ENCODE data around the gene TATDN3.
A peak's percentile ranks its signal among the peaks of the same experiment; 100 is the strongest.

TATDN3 gene

GRCh38 chr1:212797681-212798080 is 6.0 kb downstream of the TATDN3 start:
- POLR2A ChIA-PET: interaction anchor here (0.6 kb wide), 1 partner anchor 192 kb away, joined by 6 read pairs; no protein-coding TSS in a partner anchor
- no peak for DNase-seq (ENCODE audit: extremely low spot score)
- no peak for TF ChIP-seq CTCF (IDR thresholded peaks at IDR 0.05; ENCODE audit: control extremely low read depth, extremely low read depth, low read depth, missing control alignments)
- CTCF ChIA-PET: interaction anchor here (0.9 to 1.7 kb wide), 3 partner anchors 18 to 197 kb away, joined by 3 to 7 read pairs (median 4); no protein-coding TSS in a partner anchor

- CTCF ChIA-PET: interaction anchor here (0.7 to 4.9 kb wide), 9 partner anchors 9 to 190 kb away, joined by 3 to 15 read pairs (median 4); partner anchors contain the start of genes NSL1 and TATDN3
- TF ChIP-seq CTCF (IDR thresholded peaks at IDR 0.05; ENCODE audit: control extremely low read depth, extremely low read depth, low read depth, missing control alignments): no peak
- POLR2A ChIA-PET: interaction anchor here (0.6 kb wide), 1 partner anchor 62 kb away, joined by 3 read pairs; no protein-coding TSS in a partner anchor
Observed at GRCh38 chr1:212805767-212806166, 14.1 kb downstream of the TATDN3 start.

GRCh38 chr1:212814537-212815334 is 23.0 kb downstream of the TATDN3 start:
- ChIA-PET CTCF (interaction anchor here (0.6 to 5.1 kb wide), 21 partner anchors 9 to 188 kb away, joined by 3 to 33 read pairs (median 4); partner anchors contain the start of genes FLVCR1, NSL1 and TATDN3), POLR2A (interaction anchor here (0.8 kb wide), 1 partner anchor 20 kb away, joined by 3 read pairs; no protein-coding TSS in a partner anchor)
- TF ChIP-seq CTCF (IDR thresholded peaks at IDR 0.05; ENCODE audit: control extremely low read depth, extremely low read depth, low read depth, missing control alignments): no peak
- no peak for DNase-seq (ENCODE audit: extremely low spot score)

More at GRCh38 chr1:212805767-212806166, 14.1 kb downstream of the TATDN3 start:
- DNase-seq (ENCODE audit: extremely low spot score): no peak

GRCh38 chr1:212816567-212817278 is 25.0 kb downstream of the TATDN3 start:
- ChIA-PET POLR2A (interaction anchor here (0.7 kb wide), 1 partner anchor 163 kb away, joined by 11 read pairs; no protein-coding TSS in a partner anchor), CTCF (interaction anchor here (1.9 kb wide), 1 partner anchor 15 kb away, joined by 5 read pairs; no protein-coding TSS in a partner anchor)
- DNase-seq (ENCODE audit: extremely low spot score): no peak
- no peak for TF ChIP-seq CTCF (IDR thresholded peaks at IDR 0.05; ENCODE audit: control extremely low read depth, extremely low read depth, low read depth, missing control alignments)

GRCh38 chr1:212819726-212820125 is 28.0 kb downstream of the TATDN3 start:
- ChIA-PET POLR2A (interaction anchor here (0.6 to 1.0 kb wide), 2 partner anchors 20 to 170 kb away, joined by 3 to 4 read pairs; no protein-coding TSS in a partner anchor), CTCF (interaction anchor here (0.9 to 2.7 kb wide), 10 partner anchors 9 to 183 kb away, joined by 3 to 14 read pairs (median 4); no protein-coding TSS in a partner anchor)
- no peak for TF ChIP-seq CTCF (IDR thresholded peaks at IDR 0.05; ENCODE audit: control extremely low read depth, extremely low read depth, low read depth, missing control alignments)
- DNase-seq (ENCODE audit: extremely low spot score): peak; percentile 46

GRCh38 chr1:212820969-212821368 is 29.3 kb downstream of the TATDN3 start:
- CTCF ChIA-PET: interaction anchor here (1.0 to 2.7 kb wide), 6 partner anchors 11 to 175 kb away, joined by 3 to 14 read pairs (median 3); no protein-coding TSS in a partner anchor
- DNase-seq (ENCODE audit: extremely low spot score): no peak
- POLR2A ChIA-PET: interaction anchor here (0.7 kb wide), 1 partner anchor 161 kb away, joined by 3 read pairs; no protein-coding TSS in a partner anchor
- no peak for TF ChIP-seq CTCF (IDR thresholded peaks at IDR 0.05; ENCODE audit: control extremely low read depth, extremely low read depth, low read depth, missing control alignments)
